Activated T-helper 17 cell treated with anti-CD3 and anti-CD28 coated beads, Interleukin-2, amount 50 U/mL, for 72 hours (primary cell): ENCODE measurements around the gene ERC2. TPM values are rescaled to one million over a fixed set of nuclear protein-coding genes. Genes with fewer than 3 reads are reported as not detected.

Source experiments
- ATAC-seq: fragments of 150-1000 bp; cut with Tn5 transposase; replicated peaks from 2 replicates; pipeline ENCODE4 v1.10.0; 2021; ENCODE audit warnings: mild to moderate bottlenecking, moderate library complexity
- H3K27ac Mint-ChIP-seq: one replicate; pipeline ENCODE4 v1.8.0; 2022; ENCODE audit warnings: mixed read lengths
- H3K27me3 Mint-ChIP-seq: one replicate; pipeline ENCODE4 v1.8.0; 2022; ENCODE audit warnings: mixed read lengths
- H3K36me3 Mint-ChIP-seq: one replicate; pipeline ENCODE4 v1.8.0; 2022; ENCODE audit warnings: low read depth, mild to moderate bottlenecking, mixed read lengths
- H3K4me1 Mint-ChIP-seq: one replicate; pipeline ENCODE4 v1.8.0; 2022; ENCODE audit warnings: mixed read lengths
- H3K4me3 Mint-ChIP-seq: one replicate; pipeline ENCODE4 v1.8.0; 2022; ENCODE audit warnings: mild to moderate bottlenecking, mixed read lengths
- H3K9me3 Mint-ChIP-seq: one replicate; pipeline ENCODE4 v1.8.0; 2022; ENCODE audit warnings: mixed read lengths
- total RNA-seq, 2 donors: library from RNA; stranded (reverse); gene quantifications; one replicate each; pipeline ENCODE4 v1.2.3, GENCODE V29; 2022

The ERC2 gene
- total RNA-seq, 2 donors from 2014 or later = not detected

DNA sequence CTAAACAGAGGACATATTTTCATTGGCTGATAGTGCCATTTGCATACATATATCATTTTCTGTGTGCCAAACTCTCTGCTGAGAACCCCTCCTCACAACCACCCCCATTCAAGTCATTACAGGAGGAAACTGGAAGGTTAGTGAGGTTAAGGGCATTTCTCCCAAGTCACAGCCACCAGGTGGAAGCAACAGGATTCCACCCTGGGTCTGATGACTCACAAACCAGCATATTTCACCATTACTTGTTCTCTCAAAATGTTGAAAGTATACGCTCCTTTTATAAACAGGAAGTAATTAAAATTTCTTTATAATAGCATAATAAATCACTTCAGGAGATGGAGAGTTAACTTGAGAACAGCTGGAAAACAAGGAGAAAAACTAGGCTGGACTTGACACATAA is 582.5 kb downstream of the ERC2 start:
- no peak overlapping the region for H3K27ac Mint-ChIP-seq
- no peaks in the 10 kb centered on the region for H3K27me3 Mint-ChIP-seq
- no peak overlapping the region for H3K4me3 Mint-ChIP-seq
- ATAC-seq = no peak
- H3K4me1 Mint-ChIP-seq = no peaks in the 10 kb centered on the region
- H3K9me3 Mint-ChIP-seq = no peaks in the 10 kb centered on the region
- H3K36me3 Mint-ChIP-seq = no peaks in the 10 kb centered on the region

DNA sequence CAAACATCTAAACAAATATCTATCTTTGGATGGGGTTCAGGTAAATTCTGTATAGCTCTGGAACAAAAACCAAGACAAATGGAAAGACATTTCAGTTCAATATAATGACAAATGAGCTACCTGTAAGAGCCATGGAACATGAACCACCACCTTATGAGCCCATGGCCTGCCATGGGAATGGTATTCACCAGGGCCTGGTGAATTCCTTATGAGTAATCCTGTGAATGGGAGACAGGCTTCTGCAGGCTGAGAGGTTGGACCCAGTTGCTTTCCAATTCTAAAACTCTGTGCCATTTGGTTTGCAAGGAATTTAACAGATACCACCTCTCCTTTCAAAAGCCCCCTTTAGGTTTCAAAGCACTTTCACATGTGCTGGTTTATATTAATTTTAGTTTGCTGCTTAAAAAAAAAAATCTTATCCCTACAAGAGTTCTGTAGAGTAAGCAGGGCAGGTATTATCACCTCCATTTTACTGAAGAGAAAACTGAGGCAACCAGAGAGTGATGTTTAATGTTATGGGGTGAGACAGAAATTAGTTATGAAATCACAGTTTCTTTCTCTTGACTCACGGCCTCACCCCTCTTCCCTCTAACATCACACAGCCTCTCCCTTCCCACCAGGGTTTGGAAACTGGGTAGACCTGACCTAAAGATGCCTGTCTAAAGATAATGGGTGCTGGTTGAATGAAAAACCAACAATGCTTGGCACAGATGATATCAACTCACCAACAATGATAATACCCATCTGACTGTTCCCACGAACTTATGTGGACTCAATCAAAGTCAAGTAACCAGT is 583.6 kb downstream of the ERC2 start:
- Mint-ChIP-seq H3K4me3 (no peak overlapping the region), H3K4me1 (no peaks in the 10 kb centered on the region), H3K27ac (no peak overlapping the region), H3K27me3 (no peaks in the 10 kb centered on the region), H3K9me3 (no peaks in the 10 kb centered on the region), H3K36me3 (no peaks in the 10 kb centered on the region)
- ATAC-seq = no peak

DNA sequence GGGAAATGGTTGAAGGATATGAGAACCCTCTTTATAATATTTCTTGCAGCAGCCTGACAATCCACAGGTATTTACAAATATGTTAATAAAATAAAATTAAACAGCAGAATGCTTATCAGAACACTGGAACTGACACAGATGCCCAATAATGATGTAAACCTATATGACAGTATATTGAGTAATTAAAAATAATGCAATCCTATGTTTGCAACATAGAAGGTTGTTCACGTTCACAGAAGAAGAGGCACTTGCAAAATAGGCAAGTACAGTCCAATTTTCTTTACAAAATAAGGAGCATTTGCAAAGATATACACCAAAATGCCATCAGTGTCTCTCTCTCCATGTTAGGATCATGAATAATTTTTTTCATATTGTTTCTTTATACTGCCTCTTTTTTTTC is 584.2 kb downstream of the ERC2 start:
- Mint-ChIP-seq H3K27ac (no peak overlapping the region), H3K4me1 (no peaks in the 10 kb centered on the region), H3K4me3 (no peak overlapping the region), H3K27me3 (no peaks in the 10 kb centered on the region), H3K9me3 (no peaks in the 10 kb centered on the region), H3K36me3 (no peaks in the 10 kb centered on the region)
- no peak for ATAC-seq

DNA sequence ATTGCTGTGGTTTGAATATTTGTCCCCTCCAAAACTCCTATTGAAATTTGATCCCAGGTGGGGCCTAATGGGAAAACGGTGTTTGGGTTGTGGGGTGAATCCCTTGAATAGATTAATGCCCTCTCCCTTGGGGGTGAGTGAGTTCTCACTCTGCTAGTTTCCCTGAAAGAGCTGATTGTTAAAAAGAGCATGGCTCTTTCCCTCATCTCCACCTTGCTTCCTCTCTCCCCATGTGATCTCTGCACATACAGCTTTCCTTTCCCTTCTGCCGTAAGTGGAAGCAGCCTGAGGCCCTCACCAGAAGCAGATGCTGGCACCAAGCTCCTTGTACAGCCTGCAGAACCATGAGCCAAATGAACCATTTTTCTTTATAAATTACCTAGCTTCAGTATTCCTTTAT is 586.3 kb downstream of the ERC2 start:
- no peak overlapping the region for H3K4me3 Mint-ChIP-seq
- no peaks in the 10 kb centered on the region for H3K27me3 Mint-ChIP-seq
- ATAC-seq = no peak
- H3K4me1 Mint-ChIP-seq = no peaks in the 10 kb centered on the region
- H3K9me3 Mint-ChIP-seq = no peaks in the 10 kb centered on the region
- no peak overlapping the region for H3K27ac Mint-ChIP-seq
- no peaks in the 10 kb centered on the region for H3K36me3 Mint-ChIP-seq

DNA sequence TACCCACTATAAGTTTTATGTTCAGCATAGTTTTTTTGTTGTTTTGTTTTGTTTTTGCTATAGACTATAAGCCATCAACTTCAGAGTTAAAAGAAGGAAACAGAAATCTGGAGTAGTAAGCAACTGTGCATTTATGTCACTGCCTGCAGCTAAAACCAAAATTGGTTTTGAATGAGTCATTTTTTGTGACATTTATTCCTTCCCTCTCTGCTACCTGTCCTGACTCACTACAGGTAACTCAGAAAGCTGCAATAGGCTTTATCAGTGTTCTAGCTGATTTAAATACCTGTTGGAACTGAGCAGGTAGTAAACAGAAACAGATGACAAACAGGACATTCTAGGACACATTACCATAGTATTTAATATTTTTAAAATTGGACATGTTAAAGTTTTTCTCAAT is 587.9 kb downstream of the ERC2 start:
- H3K27me3 Mint-ChIP-seq = no peaks in the 10 kb centered on the region

DNA sequence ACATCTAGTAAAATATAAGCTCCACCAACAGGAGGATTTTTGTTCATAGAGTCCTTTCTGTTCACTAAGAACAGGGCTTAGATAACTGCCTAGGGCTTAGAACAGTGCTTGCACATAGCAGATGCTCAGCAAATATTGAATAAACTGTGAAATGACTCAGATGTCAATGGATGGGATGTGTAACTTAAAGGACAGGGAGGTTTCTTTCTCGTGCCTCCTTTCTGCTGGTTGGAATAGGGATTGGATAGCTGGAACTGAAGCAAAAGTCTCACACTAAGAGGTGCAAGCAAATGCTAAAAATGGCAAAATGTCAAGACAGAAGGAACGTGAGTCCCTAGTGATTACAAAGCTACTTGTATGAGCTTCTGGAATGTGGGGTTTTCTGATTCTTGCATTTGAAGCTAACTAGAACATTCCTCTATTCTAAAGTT is 588.4 kb downstream of the ERC2 start:
- Mint-ChIP-seq H3K4me3 (no peak overlapping the region), H3K9me3 (no peaks in the 10 kb centered on the region), H3K4me1 (no peaks in the 10 kb centered on the region), H3K27ac (no peak overlapping the region), H3K36me3 (no peaks in the 10 kb centered on the region), H3K27me3 (no peaks in the 10 kb centered on the region)
- no peak for ATAC-seq

More for the DNA sequence above, 587.9 kb downstream of the ERC2 start:
- Mint-ChIP-seq H3K27ac (no peak overlapping the region), H3K4me1 (no peaks in the 10 kb centered on the region), H3K9me3 (no peaks in the 10 kb centered on the region), H3K4me3 (no peak overlapping the region), H3K36me3 (no peaks in the 10 kb centered on the region)
- ATAC-seq = no peak

DNA sequence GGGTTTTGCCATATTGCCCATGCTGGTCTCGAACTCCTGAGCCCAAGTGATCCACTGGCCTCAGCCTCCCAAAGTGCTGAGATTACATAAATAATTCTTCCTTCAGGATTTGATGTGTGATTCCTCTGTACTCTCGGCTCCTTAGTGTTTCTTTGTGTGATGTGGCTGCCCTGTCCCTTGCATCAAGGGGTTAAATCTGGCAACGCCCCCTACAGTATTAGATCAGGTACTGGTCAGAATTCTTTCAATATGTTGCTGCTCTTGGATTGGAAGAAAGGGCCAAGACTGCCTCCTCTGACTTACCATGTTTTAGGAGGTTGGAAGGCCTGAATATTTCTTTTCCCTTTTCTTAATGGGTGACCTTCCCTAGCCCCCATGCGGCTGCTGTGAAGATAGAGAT is 590.6 kb downstream of the ERC2 start:
- no peak overlapping the region for H3K27ac Mint-ChIP-seq
- no peaks in the 10 kb centered on the region for H3K36me3 Mint-ChIP-seq
- no peaks in the 10 kb centered on the region for H3K9me3 Mint-ChIP-seq
- H3K27me3 Mint-ChIP-seq = no peaks in the 10 kb centered on the region
- no peak for ATAC-seq
- no peak overlapping the region for H3K4me3 Mint-ChIP-seq
- no peaks in the 10 kb centered on the region for H3K4me1 Mint-ChIP-seq

DNA sequence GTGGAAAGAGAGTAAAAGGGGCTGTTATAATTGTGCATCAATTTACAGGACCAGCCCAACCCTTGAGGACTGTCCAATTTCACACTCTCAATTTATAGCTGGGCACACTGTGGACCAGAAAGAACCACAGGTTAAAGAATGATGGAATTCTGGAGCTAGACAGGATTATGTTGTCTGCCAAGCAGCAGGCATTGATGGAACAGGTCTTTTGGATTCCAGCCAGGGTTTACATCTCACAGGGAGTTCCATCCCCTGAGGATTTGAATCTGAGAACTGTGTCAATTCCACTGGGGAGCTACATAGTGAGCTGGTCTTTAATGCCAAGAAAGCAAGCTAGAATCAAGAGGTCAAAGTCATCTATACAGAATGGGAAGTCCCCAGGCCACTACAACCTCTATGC is 591.7 kb downstream of the ERC2 start:
- ATAC-seq = no peak
- no peaks in the 10 kb centered on the region for H3K9me3 Mint-ChIP-seq
- no peaks in the 10 kb centered on the region for H3K27me3 Mint-ChIP-seq
- no peak overlapping the region for H3K27ac Mint-ChIP-seq
- no peaks in the 10 kb centered on the region for H3K36me3 Mint-ChIP-seq
- H3K4me3 Mint-ChIP-seq = no peak overlapping the region
- H3K4me1 Mint-ChIP-seq = no peaks in the 10 kb centered on the region

DNA sequence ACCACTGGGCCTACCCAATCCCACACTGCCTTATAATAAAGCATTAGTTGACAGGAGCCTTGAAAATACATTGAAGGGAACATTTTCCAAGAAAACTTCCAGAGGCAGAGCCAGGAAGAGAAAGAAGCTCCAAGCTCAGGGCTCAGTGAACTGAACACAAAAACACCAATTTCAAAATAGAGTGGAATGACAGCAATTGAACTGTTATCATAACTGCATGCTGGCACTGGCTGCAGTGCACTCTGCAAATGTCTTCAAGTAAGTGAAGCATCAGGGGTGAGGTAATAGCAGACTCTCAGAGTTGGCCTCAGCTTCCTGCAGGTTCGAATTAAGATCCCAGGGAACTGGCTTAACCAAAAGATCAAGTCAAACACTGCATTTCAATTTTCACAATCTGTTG is 593.2 kb downstream of the ERC2 start:
- Mint-ChIP-seq H3K4me3 (no peak overlapping the region), H3K27me3 (no peaks in the 10 kb centered on the region), H3K9me3 (no peaks in the 10 kb centered on the region), H3K36me3 (no peaks in the 10 kb centered on the region), H3K27ac (no peak overlapping the region), H3K4me1 (no peaks in the 10 kb centered on the region)
- ATAC-seq = no peak

DNA sequence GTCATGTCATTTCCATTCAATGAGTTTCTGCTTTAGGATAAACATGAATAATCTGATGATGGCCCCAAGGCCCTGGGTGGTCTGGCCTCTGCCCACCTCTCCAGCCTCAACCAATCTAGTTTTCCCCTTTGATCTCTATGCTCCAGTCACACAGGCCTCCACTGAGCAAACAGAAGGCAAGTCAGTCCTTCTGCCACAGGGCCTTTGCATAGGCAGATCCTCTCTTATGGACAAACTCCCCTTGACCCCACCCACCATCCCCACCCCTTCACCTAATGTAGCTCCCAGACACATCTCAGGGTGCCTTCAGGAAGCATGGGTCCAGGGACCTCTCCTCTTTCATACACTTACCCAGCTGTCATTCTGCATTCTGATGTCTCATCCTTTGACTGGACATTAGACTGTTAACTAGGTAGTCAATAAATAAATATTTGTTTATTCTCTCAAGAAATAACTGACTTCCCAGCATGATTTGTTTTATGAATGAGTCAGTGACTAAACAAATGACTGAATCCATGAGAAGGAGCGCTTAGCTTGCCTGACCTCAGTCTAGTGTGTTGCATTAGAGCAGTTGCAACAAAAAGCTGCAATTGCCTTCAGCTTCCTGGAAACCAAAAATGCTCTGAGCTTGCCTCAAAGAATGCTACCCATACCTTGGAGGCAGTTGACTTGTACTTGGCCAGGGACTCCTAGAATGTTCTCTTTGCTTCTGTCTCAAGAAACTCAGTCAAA is 594.6 kb downstream of the ERC2 start:
- H3K9me3 Mint-ChIP-seq = no peaks in the 10 kb centered on the region
- H3K27me3 Mint-ChIP-seq = peaks cover 3% of the 10 kb centered on the region
- no peaks in the 10 kb centered on the region for H3K4me1 Mint-ChIP-seq
- no peak overlapping the region for H3K27ac Mint-ChIP-seq
- no peaks in the 10 kb centered on the region for H3K36me3 Mint-ChIP-seq
- no peak for ATAC-seq
- H3K4me3 Mint-ChIP-seq = no peak overlapping the region

DNA sequence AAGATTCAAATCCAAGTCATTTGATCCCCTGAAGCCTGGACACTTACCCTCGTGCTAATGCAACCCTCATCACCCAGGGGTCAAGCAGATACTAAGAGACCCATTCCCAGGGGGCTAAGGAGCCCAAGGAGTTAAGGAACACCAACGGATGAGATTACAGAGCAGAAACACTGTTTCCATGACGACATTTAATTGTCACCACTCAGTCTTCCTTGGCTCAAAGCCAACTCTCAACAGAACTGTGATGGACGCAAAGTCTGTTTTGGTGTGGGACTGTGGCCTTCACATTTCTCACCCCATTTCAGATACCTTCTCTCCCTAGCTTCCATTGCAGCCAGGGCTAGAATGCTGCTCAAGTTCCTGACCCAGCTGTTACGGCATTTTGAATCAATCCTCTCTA is 597.7 kb downstream of the ERC2 start:
- Mint-ChIP-seq H3K9me3 (no peaks in the 10 kb centered on the region), H3K27ac (no peak overlapping the region), H3K4me3 (no peak overlapping the region), H3K27me3 (peaks cover 3% of the 10 kb centered on the region), H3K4me1 (no peaks in the 10 kb centered on the region), H3K36me3 (no peaks in the 10 kb centered on the region)
- ATAC-seq = no peak

DNA sequence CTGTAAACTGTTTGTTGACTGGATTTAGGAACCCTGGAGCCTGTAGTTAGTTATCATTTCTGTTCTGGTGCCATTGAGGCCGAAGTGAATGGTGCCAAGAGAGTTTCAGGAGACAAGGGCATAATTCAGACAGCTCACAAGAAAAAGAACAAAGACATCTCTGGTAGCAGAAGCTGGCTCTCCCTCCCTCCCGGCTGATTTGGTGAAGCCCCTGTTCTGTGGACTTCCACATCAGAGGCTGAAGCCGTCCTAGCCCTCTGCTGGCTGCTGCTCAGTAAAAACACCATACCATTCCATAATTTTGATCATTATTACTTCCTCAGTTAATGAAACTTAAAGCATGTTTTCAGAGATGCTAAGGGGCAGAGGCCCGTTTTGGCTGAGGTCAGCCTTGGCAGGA is 599.9 kb downstream of the ERC2 start:
- ATAC-seq = no peak
- Mint-ChIP-seq H3K36me3 (no peaks in the 10 kb centered on the region), H3K4me1 (no peaks in the 10 kb centered on the region), H3K27me3 (peaks cover 3% of the 10 kb centered on the region), H3K9me3 (no peaks in the 10 kb centered on the region), H3K4me3 (no peak overlapping the region), H3K27ac (no peak overlapping the region)

DNA sequence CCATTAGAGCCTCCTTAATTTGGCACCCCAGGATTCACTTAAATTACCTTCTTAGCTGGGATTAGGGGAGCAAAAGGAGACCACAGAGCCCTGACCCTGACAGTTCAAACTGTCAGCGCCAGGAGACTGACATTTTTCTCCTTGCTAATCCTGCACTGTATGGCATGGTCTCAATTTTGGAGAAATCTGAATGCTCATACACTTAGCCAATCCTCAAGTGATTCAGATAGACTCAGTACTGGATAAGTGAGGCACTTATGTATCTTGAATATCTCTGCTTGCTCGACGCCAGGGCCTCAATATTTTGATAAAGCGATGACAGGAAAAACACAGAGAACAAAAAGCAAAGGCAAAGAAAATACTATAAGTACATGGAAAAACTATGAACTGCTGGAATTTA is 605.2 kb downstream of the ERC2 start:
- H3K9me3 Mint-ChIP-seq = no peaks in the 10 kb centered on the region
- no peaks in the 10 kb centered on the region for H3K36me3 Mint-ChIP-seq
- H3K4me1 Mint-ChIP-seq = no peaks in the 10 kb centered on the region
- ATAC-seq = no peak
- no peaks in the 10 kb centered on the region for H3K27me3 Mint-ChIP-seq
- H3K27ac Mint-ChIP-seq = no peak overlapping the region
- H3K4me3 Mint-ChIP-seq = no peak overlapping the region

DNA sequence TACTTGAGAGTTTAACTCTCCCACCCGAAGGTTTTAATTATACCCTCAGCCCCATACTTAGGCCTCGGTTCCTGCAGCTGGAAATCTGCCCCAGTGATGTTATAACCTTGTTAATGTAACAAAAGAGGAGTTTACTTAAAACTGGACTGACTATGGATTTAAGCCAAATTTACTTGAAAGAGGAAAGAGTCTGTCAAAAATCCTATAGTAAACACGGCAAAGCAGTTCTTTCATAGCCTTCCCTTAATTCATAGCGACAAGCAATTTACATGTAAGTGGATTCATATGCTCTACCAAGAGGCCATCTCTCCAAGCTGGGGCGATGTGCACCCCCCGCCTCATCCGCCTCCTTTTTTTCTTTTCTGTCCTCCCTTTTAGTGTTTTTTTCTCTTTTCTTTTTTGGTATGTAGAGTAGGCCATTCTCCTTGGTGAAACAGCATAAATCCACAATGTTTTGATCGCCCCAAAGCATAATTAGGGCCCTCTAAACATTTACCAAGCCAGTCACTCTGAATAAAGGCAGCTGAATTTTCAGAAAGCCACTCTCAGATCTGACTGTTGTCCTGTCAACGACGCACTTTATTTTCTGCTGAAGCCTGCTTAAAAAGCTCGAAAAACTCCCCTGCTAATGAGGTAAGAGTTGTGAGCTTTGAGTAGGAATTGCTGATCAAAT is 608.1 kb downstream of the ERC2 start:
- no peak overlapping the region for H3K4me3 Mint-ChIP-seq

DNA sequence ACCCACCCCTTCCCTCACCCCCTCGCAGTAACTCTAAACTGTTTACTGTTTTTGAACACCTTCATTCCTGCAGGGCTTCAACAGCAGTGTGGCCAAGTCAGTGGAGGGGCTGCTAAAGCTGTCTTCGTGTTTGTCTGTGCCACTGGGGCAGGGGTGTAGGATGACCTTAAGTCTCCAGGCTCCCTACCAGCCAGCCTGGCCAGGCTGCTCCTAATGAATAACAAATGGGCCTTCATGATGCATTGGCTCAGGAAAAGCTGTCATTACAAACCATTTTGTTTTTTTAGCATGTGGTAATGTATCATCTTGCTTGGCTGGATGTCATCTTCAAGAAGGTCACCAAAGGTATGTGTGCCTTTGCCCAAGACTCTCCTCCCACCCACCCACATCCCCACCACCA is 609.0 kb downstream of the ERC2 start:
- Mint-ChIP-seq H3K9me3 (no peaks in the 10 kb centered on the region), H3K27ac (no peak overlapping the region), H3K36me3 (no peaks in the 10 kb centered on the region), H3K4me1 (no peaks in the 10 kb centered on the region), H3K4me3 (no peak overlapping the region), H3K27me3 (no peaks in the 10 kb centered on the region)
- ATAC-seq = no peak

More for the DNA sequence above, 608.1 kb downstream of the ERC2 start:
- ATAC-seq = no peak
- H3K36me3 Mint-ChIP-seq = no peaks in the 10 kb centered on the region
- H3K4me1 Mint-ChIP-seq = no peaks in the 10 kb centered on the region
- H3K9me3 Mint-ChIP-seq = no peaks in the 10 kb centered on the region
- H3K27me3 Mint-ChIP-seq = no peaks in the 10 kb centered on the region
- no peak overlapping the region for H3K27ac Mint-ChIP-seq
